KMS-11 (cell line): ENCODE results near the gene BMP2K.

Source experiments
- H2AFZ ChIP-seq: fragments of 200-600 bp; sonication (generic); 2 replicates; pipeline ENCODE4 v1.6.1; 2016; ENCODE audit warnings: antibody characterized with exemption, mixed run types, low read depth
- H3K27ac ChIP-seq: fragments of 200-600 bp; sonication (generic); 2 replicates; pipeline ENCODE4 v1.6.1; 2016; ENCODE audit warnings: mild to moderate bottlenecking, mixed run types
- H3K27me3 ChIP-seq: fragments of 200-600 bp; sonication (generic); 2 replicates; pipeline ENCODE4 v1.6.1; 2017; ENCODE audit warnings: mild to moderate bottlenecking, low read depth, mixed run types, moderate library complexity; ENCODE audit not compliant: insufficient read depth
- H3K36me3 ChIP-seq: fragments of 200-600 bp; sonication (generic); 2 replicates; pipeline ENCODE4 v1.6.1; 2017; ENCODE audit warnings: mild to moderate bottlenecking, mixed run types; ENCODE audit not compliant: insufficient read depth
- H3K4me1 ChIP-seq: fragments of 200-600 bp; sonication (generic); 2 replicates; pipeline ENCODE4 v1.6.1; 2016; ENCODE audit warnings: mild to moderate bottlenecking, low read depth, mixed run types; ENCODE audit not compliant: poor library complexity, severe bottlenecking
- H3K4me2 ChIP-seq: fragments of 200-600 bp; sonication (generic); 2 replicates; pipeline ENCODE4 v1.7.0; 2016; ENCODE audit warnings: mild to moderate bottlenecking, mixed run types
- H3K4me3 ChIP-seq: fragments of 200-600 bp; sonication (generic); IDR thresholded peaks from 2 replicates; pipeline ENCODE4 v1.6.1; 2017; ENCODE audit warnings: low read depth, low read length, mixed read lengths; ENCODE audit not compliant: insufficient read depth
- H3K79me2 ChIP-seq: fragments of 200-600 bp; sonication (generic); 2 replicates; pipeline ENCODE4 v1.6.1; 2016; ENCODE audit warnings: low read depth, mixed run types; ENCODE audit not compliant: insufficient read depth
- H3K9ac ChIP-seq: fragments of 200-600 bp; sonication (generic); 2 replicates; pipeline ENCODE4 v1.6.1; 2016; ENCODE audit warnings: mild to moderate bottlenecking, mixed run types
- H4K20me1 ChIP-seq: fragments of 200-600 bp; sonication (generic); 2 replicates; pipeline ENCODE4 v1.6.1; 2016; ENCODE audit warnings: mild to moderate bottlenecking, mixed run types; ENCODE audit not compliant: insufficient read depth
- CTCF ChIP-seq: fragments of 200-600 bp; sonication (generic); conservative IDR thresholded peaks from 2 replicates; pipeline ENCODE4 v1.6.1; 2017; ENCODE audit warnings: low read depth, mild to moderate bottlenecking, antibody characterized with exemption, low read length, moderate library complexity, mixed read lengths

The BMP2K gene

DNA sequence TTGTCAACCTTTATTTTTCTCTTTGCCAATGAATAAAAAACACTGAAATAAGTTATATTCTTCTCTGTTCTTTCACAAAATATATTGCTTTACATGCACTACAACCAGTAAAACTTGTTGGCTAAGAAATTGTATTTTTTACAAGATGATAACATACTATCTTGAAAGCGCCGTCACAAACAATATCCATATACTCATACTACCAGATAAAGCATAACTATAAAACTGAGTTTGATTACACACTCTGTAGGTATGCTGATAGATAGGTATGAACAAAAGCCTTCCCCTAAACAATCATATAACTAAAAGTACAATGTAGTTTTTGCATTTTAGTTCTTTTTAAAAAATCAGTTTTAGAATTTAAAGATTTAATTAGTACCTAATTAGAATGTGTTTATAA, 13.6 kb upstream of the BMP2K start:
- H3K4me3 ChIP-seq: no peak overlapping the region
- no peaks in the 10 kb centered on the region for H4K20me1 ChIP-seq
- TF ChIP-seq CTCF: no peak
- no peak overlapping the region for H3K4me2 ChIP-seq
- no peak overlapping the region for H2AFZ ChIP-seq
- H3K9ac ChIP-seq: no peak overlapping the region
- H3K27ac ChIP-seq: no peak overlapping the region
- H3K79me2 ChIP-seq: no peaks in the 10 kb centered on the region
- no peaks in the 10 kb centered on the region for H3K27me3 ChIP-seq
- H3K4me1 ChIP-seq: peaks cover 30% of the 10 kb centered on the region
- H3K36me3 ChIP-seq: no peaks in the 10 kb centered on the region

DNA sequence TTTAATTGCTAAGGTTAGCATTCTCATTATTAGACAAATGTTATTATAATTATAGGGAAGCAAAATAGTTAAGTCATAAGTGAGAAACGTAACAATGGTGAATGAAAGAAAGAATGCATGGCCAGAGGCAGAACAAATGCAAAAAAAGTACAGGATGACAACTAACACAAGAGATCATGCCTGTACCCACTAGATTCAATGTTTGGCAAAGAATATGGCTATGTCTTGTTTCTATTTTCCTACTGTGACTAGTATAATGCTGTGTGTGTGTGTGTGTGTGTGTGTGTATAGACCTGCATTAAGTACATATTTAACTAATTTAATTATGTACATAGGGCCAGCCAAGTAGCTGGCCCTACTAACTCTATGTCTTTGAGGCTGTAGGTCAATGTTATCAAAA, 12.9 kb upstream of the BMP2K start:
- H3K79me2 ChIP-seq: no peaks in the 10 kb centered on the region
- H2AFZ ChIP-seq: no peak overlapping the region
- peaks cover 37% of the 10 kb centered on the region for H3K4me1 ChIP-seq
- H3K4me3 ChIP-seq: no peak overlapping the region
- H3K4me2 ChIP-seq: no peak overlapping the region
- no peaks in the 10 kb centered on the region for H3K36me3 ChIP-seq
- no peak overlapping the region for H3K9ac ChIP-seq
- H3K27ac ChIP-seq: no peak overlapping the region
- H4K20me1 ChIP-seq: no peaks in the 10 kb centered on the region
- TF ChIP-seq CTCF: no peak
- H3K27me3 ChIP-seq: no peaks in the 10 kb centered on the region

GRCh38 chr4:78763763-78764387, 12.3 kb upstream of the BMP2K start:
- Histone ChIP-seq H3K27me3 (no peaks in the 10 kb centered on the region), H4K20me1 (no peaks in the 10 kb centered on the region), H3K4me3 (no peak overlapping the region), H3K4me2 (no peak overlapping the region), H3K79me2 (no peaks in the 10 kb centered on the region), H3K36me3 (no peaks in the 10 kb centered on the region), H3K4me1 (peaks cover 43% of the 10 kb centered on the region), H3K27ac (no peak overlapping the region), H2AFZ (no peak overlapping the region), H3K9ac (no peak overlapping the region)
- no peak for TF ChIP-seq CTCF

DNA sequence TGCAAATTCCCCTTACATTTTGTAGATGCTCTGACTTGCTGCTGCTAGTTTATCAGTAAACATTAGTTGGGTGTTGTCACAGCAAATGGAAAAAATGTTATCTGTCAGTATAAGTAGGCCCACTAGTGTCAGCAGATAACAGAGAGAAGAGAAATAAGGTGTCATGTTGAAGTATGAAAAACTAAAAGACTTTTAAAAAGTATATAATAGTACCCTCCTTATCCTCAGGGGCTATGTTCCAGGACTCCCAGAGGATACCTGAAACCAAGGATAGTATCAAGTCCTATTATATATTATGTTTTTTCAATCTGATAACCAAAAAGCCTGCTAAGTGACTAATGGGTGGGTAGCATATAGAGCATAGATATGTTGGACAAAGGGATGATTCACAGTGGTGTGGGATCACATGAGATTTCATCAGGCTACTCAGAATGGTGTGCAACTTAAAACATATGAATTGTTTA, 11.6 kb upstream of the BMP2K start:
- TF ChIP-seq CTCF: no peak
- H2AFZ ChIP-seq: no peak overlapping the region
- no peaks in the 10 kb centered on the region for H4K20me1 ChIP-seq
- no peaks in the 10 kb centered on the region for H3K79me2 ChIP-seq
- no peak overlapping the region for H3K27ac ChIP-seq
- no peak overlapping the region for H3K9ac ChIP-seq
- H3K36me3 ChIP-seq: no peaks in the 10 kb centered on the region
- peaks cover 46% of the 10 kb centered on the region for H3K4me1 ChIP-seq
- no peak overlapping the region for H3K4me2 ChIP-seq
- H3K4me3 ChIP-seq: no peak overlapping the region
- H3K27me3 ChIP-seq: no peaks in the 10 kb centered on the region
